Endodermal cell (in vitro differentiated cells): ENCODE results near the gene LSM7. TPM values are rescaled to one million over a fixed set of nuclear protein-coding genes. Genes with fewer than 3 reads are reported as not detected.

Source experiments
- DNase-seq: peaks from one replicate; pipeline ENCODE4 v3.0.0-alpha.2; 2017
- H3K27ac ChIP-seq: 2 replicates; pipeline ENCODE4 v1.5.1; 2013; ENCODE audit warnings: mild to moderate bottlenecking, low read depth, low read length, moderate library complexity
- H3K27me3 ChIP-seq: 2 replicates; pipeline ENCODE4 v1.6.1; 2013; ENCODE audit warnings: mild to moderate bottlenecking, low read length, moderate library complexity; ENCODE audit not compliant: insufficient read depth, control insufficient read depth, poor library complexity, severe bottlenecking
- H3K36me3 ChIP-seq: 2 replicates; pipeline ENCODE4 v1.7.0; 2013; ENCODE audit warnings: mild to moderate bottlenecking, low read length, moderate library complexity; ENCODE audit not compliant: control insufficient read depth, insufficient read depth
- H3K4me1 ChIP-seq: one replicate; pipeline ENCODE4 v1.7.0; 2013; ENCODE audit warnings: low read length; ENCODE audit not compliant: control insufficient read depth, insufficient read depth
- H3K4me3 ChIP-seq: 2 replicates; pipeline ENCODE4 v1.5.1; 2013; ENCODE audit warnings: mild to moderate bottlenecking, low read length, moderate library complexity
- H3K9ac ChIP-seq: 2 replicates; pipeline ENCODE4 v1.6.1; 2013; ENCODE audit warnings: mild to moderate bottlenecking, low read length, moderate library complexity; ENCODE audit not compliant: poor library complexity, severe bottlenecking; ENCODE audit errors: extremely low read depth
- H3K9me3 ChIP-seq: 2 replicates; pipeline ENCODE4 v1.6.1; 2013; ENCODE audit warnings: mild to moderate bottlenecking, low read length, moderate library complexity; ENCODE audit not compliant: control insufficient read depth
- H3K27ac Mint-ChIP-seq: 2 replicates; pipeline ENCODE4 v1.8.0; 2020; ENCODE audit warnings: mixed read lengths
- H3K27me3 Mint-ChIP-seq: 2 replicates; pipeline ENCODE4 v1.8.0; 2021; ENCODE audit warnings: mild to moderate bottlenecking, mixed read lengths; ENCODE audit not compliant: insufficient read depth
- H3K36me3 Mint-ChIP-seq: 2 replicates; pipeline ENCODE4 v1.8.0; 2020; ENCODE audit warnings: low read depth, mixed read lengths
- H3K4me1 Mint-ChIP-seq: 2 replicates; pipeline ENCODE4 v1.8.0; 2020; ENCODE audit warnings: mixed read lengths
- H3K4me3 Mint-ChIP-seq: 2 replicates; pipeline ENCODE4 v1.8.0; 2020; ENCODE audit warnings: mild to moderate bottlenecking, moderate library complexity, mixed read lengths
- H3K9me3 Mint-ChIP-seq: 2 replicates; pipeline ENCODE4 v1.8.0; 2020; ENCODE audit warnings: mild to moderate bottlenecking, mixed read lengths
- WGBS, 2 experiments: methylation state at CpG; one replicate each; pipeline versions ENCODE4 v1.1.5 to v1.1.7; 2013; ENCODE audit warnings: missing lambda C conversion rate in 2 of 2, mixed read lengths in 1 of 2; ENCODE audit not compliant: insufficient coverage in 1 of 2, insufficient read length in 1 of 2; 5-methylcytosine and 5-hydroxymethylcytosine counted together
- total RNA-seq, 2 donors: library from RNA; stranded (reverse); fragmentation: NEBNext Ultra II Directional in 1 of 2; extraction: Animal tissue kit (Norgen Biotek cat#: 25700) in 1 of 2; gene quantifications; 2 replicates in 1 of 2; 3 replicates in 1 of 2; pipeline ENCODE4 v1.2.1, GENCODE V29; 2021
- TF ChIP-seq, protein P1 (sequence below): fragments of 200-600 bp; sonication (generic); conservative IDR thresholded peaks from 2 replicates; pipeline ENCODE4 v1.5.0; 2021; ENCODE audit warnings: antibody characterized with exemption, mild to moderate bottlenecking

LSM7 gene
- total RNA-seq, 2 donors from 2014 or later = 141 to 149 TPM

DNA sequence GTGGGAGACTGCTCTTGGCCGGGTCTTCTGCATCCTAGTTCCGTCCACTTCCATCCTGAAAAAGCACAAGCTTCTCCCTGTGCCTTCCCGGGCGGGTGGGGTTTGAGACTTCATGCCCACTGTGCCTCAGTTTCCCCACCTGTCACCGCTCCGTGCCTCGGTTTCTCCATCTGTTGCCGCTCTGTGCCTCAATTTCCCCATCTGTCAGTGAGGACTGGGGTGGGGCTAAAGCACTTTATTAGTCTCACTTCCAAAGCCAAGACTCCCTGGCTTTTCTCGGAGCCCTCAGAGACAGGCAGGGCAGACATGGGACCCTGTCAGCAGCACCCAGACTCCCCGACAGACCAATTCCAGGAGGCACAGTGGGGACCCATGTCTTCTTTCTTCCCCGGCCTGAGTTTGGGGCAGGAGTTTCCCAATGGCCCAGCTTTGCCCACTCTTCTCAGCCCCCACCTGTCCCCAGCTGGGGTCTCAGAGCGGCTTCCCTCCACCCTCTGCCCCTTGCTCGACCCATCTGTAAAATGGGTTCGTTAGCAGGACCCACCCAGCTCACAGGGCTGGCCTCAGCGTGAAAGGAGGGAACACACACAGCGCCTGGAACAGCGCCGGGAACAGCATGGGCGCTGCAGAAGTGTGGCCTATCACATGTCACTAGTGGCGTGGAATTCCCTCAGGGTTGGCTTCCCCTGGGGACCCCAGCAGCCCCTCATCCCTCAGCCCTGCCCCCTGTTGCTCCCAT lies 41.8 kb downstream of the LSM7 start:
- peaks cover 83% of the 10 kb centered on the region for H3K27me3 ChIP-seq
- peaks cover 3% of the 10 kb centered on the region for H3K36me3 Mint-ChIP-seq
- TF ChIP-seq, protein P1, sequence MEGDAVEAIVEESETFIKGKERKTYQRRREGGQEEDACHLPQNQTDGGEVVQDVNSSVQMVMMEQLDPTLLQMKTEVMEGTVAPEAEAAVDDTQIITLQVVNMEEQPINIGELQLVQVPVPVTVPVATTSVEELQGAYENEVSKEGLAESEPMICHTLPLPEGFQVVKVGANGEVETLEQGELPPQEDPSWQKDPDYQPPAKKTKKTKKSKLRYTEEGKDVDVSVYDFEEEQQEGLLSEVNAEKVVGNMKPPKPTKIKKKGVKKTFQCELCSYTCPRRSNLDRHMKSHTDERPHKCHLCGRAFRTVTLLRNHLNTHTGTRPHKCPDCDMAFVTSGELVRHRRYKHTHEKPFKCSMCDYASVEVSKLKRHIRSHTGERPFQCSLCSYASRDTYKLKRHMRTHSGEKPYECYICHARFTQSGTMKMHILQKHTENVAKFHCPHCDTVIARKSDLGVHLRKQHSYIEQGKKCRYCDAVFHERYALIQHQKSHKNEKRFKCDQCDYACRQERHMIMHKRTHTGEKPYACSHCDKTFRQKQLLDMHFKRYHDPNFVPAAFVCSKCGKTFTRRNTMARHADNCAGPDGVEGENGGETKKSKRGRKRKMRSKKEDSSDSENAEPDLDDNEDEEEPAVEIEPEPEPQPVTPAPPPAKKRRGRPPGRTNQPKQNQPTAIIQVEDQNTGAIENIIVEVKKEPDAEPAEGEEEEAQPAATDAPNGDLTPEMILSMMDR = no peak
- no peak for DNase-seq
- H3K9ac ChIP-seq = no peak overlapping the region
- H3K27ac ChIP-seq = no peak overlapping the region
- no peaks in the 10 kb centered on the region for H3K4me1 Mint-ChIP-seq
- H3K9me3 ChIP-seq = no peaks in the 10 kb centered on the region
- no peak overlapping the region for H3K4me3 ChIP-seq
- no peak overlapping the region for H3K27ac Mint-ChIP-seq
- WGBS, 2 experiments = 89 to 91% methylated on average over 13 to 20 of the region's 20 CpGs
- H3K27me3 Mint-ChIP-seq = peaks cover 86% of the 10 kb centered on the region
- no peaks in the 10 kb centered on the region for H3K36me3 ChIP-seq
- no peaks in the 10 kb centered on the region for H3K4me1 ChIP-seq
- no peaks in the 10 kb centered on the region for H3K9me3 Mint-ChIP-seq
- H3K4me3 Mint-ChIP-seq = no peak overlapping the region

DNA sequence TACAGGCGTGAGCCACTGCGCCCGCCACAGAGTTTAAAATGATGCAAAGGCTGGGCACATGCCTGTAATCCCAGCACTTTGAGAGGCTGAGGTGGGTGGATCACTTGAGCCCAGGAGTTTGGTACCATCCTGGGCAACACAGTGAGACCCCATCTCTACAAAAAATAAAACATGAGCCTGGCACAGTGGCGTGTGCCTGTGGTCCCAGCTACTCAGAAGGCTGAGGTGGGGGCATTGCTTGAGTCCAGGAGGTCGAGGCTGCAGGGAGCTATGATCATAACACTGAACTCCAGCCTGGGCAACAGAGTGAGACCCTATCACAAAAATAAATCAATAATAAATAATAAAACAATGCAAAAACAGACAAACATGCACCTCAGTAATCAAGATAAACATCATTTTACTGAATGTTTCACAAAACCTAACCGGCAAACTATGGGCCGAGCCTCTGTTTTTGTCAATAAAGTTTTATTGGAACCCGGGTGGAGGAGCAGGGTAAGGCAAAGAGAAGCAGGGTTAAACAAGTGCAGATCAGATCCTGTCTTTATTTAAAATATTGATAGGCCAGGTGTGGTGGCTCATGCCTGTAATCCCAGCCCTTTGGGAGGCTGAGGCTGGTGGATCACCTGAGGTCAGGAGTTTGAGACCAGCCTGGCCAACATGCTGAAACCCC lies 44.4 kb downstream of the LSM7 start:
- Mint-ChIP-seq H3K9me3 (no peaks in the 10 kb centered on the region), H3K4me1 (no peaks in the 10 kb centered on the region), H3K4me3 (no peak overlapping the region), H3K36me3 (peaks cover 3% of the 10 kb centered on the region), H3K27ac (no peak overlapping the region), H3K27me3 (peaks cover 63% of the 10 kb centered on the region)
- no peak for DNase-seq
- no peak overlapping the region for H3K4me3 ChIP-seq
- H3K9me3 ChIP-seq = no peaks in the 10 kb centered on the region
- no peak overlapping the region for H3K27ac ChIP-seq
- WGBS, 2 experiments = 91 to 92% methylated on average over 8 of the region's 8 CpGs
- no peak overlapping the region for H3K9ac ChIP-seq
- no peaks in the 10 kb centered on the region for H3K4me1 ChIP-seq
- TF ChIP-seq, protein P1 = no peak
- H3K27me3 ChIP-seq = peaks cover 58% of the 10 kb centered on the region
- no peaks in the 10 kb centered on the region for H3K36me3 ChIP-seq

DNA sequence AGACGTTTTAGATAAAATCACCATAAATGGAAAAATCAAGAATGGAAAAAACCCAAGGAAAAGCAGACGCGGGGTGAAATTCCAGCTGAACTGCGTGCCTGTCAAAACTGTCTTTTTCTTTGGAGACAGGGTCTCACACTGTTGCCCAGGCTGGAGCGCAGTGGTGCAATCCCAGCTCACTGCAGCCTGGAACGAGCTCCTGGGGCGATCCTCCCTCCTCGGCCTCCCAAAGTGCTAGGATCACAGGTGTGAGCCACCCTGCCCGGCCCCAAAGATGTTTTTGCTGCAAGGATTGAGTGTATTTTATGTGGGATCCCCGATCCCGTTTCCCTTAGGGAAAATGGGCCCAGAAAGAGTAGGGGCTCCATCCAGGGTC lies 45.5 kb downstream of the LSM7 start:
- Mint-ChIP-seq H3K36me3 (no peaks in the 10 kb centered on the region), H3K9me3 (no peaks in the 10 kb centered on the region), H3K27me3 (peaks cover 52% of the 10 kb centered on the region), H3K4me1 (no peaks in the 10 kb centered on the region), H3K27ac (no peak overlapping the region), H3K4me3 (peak overlapping the region; percentile 47)
- peaks cover 47% of the 10 kb centered on the region for H3K27me3 ChIP-seq
- H3K27ac ChIP-seq = no peak overlapping the region
- H3K36me3 ChIP-seq = no peaks in the 10 kb centered on the region
- H3K4me3 ChIP-seq = no peak overlapping the region
- H3K9me3 ChIP-seq = no peaks in the 10 kb centered on the region
- no peak for DNase-seq
- 69 to 73% methylated on average over 10 to 11 of the region's 11 CpGs for WGBS, 2 experiments
- H3K9ac ChIP-seq = no peak overlapping the region
- TF ChIP-seq, protein P1 = no peak
- no peaks in the 10 kb centered on the region for H3K4me1 ChIP-seq
